ENCODE data around the gene LIPC.

GRCh38 chr15:58559904-58560588 lies 128.3 kb downstream of the LIPC start:
- TF ChIP-seq TAF1 (IDR thresholded peaks at IDR 0.05; ENCODE audit: borderline replicate concordance, low read depth, low read length) (no peak), POLR2A (IDR thresholded peaks at IDR 0.05; ENCODE audit: low read depth, low read length) (no peak), POLR2AphosphoS5 (IDR thresholded peaks at IDR 0.05; ENCODE audit: low read depth, low read length) (no peak)

Data from GM12892 (cell line).